Stimulated activated CD4-positive, alpha-beta T cell treated with anti-CD3 and anti-CD28 coated beads, TNF-alpha, amount 100 ng/mL, for 1 hour (primary cell): ENCODE measurements around the gene GNPTAB.
A peak's percentile ranks its signal among the peaks of the same experiment; 100 is the strongest.
"Not testable (repeated sequence)": the region's sequence is repeated elsewhere in the genome, so short reads cannot be mapped to it uniquely, and the experiment has no call there.

Source experiments
- DNase-seq, 3 donors: peaks; one replicate each; pipeline ENCODE4 v3.0.0-alpha.2; 2020; ENCODE audit warnings: low read depth in 3 of 3, low spot score in 1 of 3

GNPTAB gene

GRCh38 chr12:101854747-101855146 is 24.0 kb upstream of the GNPTAB start:
- no peak for DNase-seq

DNA sequence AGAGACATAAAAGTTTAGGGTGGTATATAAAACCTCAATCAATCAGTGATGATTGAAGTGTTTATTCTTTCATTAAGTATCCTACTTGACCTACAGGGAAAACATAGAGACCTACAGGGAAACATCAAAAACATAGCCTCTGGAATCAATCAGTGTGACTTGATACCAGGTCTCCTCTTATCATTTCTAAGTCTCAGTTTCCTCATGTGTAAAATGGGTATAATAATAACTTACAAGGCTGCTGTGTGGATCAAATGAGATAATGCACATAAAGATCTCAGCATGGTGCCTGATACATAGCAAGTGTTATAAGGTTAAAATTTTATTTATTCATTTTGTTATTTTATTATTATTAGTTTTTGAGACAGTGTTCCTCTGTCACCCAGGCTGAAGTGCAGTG is 22.2 kb upstream of the GNPTAB start:
- DNase-seq = no peak

DNA sequence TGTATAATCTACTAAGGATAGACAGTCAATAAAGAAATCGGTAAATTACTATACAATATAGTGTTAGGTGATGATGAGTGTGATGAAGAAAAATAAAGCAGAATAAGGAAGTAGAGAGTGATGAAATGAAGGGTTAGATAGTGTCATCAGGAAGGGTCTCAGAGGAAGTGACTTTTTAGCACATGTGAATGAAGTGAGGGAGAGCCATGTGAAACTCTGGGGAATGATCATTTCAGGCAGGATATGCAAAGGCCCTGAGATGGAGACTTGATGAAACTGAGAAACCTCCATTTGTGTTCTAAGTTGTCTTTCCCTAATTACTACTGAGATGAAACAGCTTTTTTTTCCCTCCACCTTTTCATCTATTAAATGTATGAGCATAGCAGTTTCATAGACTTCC is 19.4 kb upstream of the GNPTAB start:
- DNase-seq = no peak

DNA sequence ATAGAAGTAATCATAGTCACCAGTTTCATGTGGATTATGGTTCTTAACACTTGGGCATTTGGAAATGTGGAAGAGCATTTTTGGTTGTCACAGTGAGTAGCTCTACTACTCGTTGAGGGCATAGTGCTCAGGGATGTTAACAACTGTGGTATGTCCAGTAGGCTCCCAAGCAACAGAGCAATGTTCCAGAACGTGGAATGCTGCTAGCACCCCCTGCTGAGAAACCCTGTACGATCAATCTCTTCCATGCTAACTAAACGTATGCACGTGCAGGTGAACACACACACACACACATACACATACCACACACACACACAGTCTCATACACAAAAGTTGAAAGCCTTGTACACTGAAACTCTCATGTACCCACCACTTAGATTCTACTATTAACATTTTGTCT is 16.6 kb upstream of the GNPTAB start:
- DNase-seq = no peak

- no peak for DNase-seq
Observed at GRCh38 chr12:101845137-101845711, 14.5 kb upstream of the GNPTAB start.

DNA sequence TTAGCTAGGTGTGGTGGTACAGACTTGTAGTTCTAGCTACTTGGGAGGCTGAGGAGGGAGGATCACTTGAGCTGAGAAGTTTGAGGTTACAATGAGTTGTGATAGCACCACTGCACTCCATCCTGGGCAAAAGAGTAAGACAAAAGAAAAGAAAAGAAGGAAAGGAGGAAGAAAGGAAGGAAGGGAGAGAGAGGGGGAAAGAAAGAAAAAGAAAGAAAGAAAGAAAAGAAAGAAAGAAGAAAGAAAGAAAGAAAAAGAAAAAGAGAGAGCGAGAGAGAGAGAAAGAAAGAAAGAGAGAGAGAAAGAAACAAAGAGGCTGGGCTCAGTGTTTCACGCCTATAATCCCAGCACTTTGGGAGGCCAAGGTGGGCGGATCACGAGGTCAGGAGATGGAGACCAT is 10.3 kb upstream of the GNPTAB start:
- DNase-seq = no peak

DNA sequence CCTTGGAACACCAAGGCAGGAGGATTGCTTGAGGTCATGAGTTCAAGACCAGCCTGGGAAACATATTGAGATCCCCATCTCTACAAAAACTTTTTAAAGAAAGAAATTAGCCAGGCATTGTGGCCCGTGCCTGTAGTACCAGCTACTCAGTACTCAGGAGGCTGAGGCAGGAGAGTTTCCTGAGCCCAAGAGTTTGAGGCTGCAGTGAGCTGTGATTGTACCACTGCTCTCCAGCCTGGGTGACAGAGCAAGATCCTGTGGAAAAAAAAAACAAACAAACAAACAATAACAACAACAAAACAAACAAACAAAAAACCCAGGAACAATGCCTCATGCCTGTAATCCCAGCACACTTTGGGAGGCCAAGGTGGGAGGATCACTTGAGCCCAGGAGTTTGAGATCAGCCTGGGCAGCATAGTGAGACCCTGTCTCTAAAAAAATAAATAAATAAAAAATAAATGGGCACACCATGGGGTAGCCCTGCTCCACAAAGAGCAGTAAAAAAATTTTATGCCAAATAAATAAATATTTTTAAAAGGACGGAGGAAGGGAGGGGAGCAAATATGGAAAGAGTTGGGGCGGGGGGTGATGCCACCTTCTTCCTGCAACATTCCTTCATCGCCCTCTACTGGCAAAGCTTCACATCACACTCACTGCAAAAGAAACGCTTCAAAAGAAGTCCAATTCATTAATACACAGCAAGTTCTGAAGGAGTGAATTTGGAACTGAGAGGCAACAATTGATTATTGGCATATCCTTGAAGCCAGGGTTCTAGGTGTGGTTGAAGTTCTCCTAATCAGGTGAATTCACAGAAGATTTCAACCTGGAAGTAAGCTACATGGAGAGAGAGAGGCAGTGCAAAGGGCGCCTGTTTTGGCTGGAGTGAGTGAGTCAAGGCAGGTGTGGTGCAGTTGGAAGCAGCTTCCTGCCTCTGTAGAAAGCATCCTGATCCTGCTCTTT is 8.8 kb upstream of the GNPTAB start:
- DNase-seq = peak; percentile 36 to 47 (median 41)

- no peak for DNase-seq
Observed at GRCh38 chr12:101838628-101839323, 8.0 kb upstream of the GNPTAB start.

DNA sequence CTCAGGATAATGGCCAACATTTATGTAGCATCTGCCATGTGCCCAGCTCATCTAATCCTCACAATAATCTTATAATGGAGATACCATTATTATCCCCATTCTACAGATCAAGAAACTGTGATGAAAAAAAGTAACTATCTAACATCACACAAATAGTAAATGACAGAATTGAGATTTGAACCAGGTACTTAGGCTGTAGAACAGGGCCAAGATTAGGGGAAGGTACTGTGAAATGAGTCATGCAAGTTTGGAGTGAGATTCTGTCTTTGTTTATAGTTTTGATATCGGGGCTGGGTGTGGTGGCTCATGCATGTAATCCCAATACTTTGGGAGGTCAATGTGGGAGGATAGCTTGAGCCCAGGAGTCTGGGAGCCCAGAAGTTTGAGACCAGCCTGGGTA is 1.3 kb upstream of the GNPTAB start:
- no peak for DNase-seq

DNA sequence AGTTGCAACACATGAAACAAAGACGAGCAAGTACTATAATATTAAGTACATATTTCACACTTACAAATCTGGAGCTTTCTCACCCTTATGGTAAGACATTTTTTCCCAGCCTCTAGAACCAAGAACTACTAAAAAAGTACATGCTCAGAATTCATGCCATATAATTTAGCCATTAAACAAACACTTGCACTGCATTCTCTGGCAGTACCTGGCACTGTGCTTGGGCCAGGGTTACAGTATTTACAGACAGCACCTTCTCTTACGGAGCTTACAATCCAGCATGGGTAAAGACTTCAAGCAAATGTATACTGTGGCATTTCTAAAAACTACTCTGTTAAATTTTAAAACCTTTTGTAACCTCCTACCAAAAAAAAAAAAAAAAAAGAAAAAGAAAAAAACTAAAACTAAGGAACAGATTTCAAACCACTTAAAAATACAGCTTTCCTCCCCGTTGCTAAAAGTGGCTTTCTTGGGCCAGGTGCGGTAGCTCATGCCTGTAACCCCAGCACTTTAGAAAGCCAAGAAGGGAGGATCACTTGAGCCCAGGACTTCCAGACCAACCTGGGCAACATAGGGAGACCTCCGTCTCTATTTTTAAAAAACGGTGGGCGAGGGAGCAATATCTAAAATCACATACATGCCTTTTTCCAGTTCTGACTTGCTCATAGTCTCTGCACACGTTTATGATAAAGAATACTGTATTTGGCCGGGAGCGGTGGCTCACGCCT is 956 bp downstream of the GNPTAB start:
- no peak for DNase-seq

DNA sequence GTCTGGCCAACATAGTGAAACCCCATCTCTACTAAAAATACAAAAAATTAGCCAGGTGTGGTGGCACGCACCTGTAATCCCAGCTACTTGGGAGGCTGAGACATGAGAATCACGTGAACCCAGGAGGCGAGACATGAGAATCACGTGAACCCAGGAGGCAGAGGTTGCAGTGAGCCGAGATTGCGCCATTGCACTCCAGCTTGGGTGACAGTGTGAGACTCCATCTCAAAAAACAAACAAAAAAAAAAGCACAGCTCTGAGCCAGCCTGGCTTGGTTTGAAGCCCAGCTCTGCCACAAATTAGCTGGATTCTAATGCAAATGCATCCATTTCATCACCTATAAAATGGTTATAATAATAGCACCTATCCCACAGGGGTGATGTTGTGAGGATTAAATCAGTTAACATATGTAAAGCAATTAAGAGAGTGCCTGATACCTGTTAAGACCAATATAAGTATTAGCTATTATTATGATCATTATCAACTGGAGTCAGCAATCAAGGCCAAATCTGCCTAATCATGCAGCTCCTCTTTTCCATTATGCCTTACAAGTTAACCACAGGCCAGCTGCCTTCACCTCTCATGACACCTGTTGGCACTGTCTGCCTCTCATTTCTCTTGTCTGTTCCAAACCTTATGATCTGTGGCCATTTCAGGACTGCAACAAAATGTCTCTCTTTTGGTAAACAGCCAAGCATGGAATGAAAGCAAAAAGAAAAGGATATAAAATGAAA is 2.1 kb downstream of the GNPTAB start:
- DNase-seq = no peak

GRCh38 chr12:101826766-101827368 is 3.9 kb downstream of the GNPTAB start:
- no peak for DNase-seq

DNA sequence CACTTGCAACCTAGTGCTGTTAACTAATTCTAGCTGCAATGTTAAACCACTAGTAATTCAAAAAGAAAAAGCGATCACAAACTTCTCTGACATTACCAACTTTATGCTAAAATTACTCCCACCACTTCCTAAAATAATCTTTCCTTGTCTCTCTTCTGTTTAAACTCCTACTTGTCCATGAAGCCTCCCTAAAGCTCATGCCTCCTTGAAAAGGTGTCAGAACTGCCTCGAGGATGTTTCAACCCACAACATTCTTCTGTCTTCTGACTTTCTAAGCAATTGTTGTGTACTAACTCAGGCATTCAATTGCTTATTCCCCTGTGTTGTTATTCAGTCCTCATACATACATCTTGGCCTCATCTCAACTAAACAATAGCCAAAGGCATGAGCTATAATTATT is 5.9 kb downstream of the GNPTAB start:
- DNase-seq = no peak

GRCh38 chr12:101823891-101824290 is 6.9 kb downstream of the GNPTAB start:
- peak; percentile 11 to 31 (median 20) for DNase-seq

DNA sequence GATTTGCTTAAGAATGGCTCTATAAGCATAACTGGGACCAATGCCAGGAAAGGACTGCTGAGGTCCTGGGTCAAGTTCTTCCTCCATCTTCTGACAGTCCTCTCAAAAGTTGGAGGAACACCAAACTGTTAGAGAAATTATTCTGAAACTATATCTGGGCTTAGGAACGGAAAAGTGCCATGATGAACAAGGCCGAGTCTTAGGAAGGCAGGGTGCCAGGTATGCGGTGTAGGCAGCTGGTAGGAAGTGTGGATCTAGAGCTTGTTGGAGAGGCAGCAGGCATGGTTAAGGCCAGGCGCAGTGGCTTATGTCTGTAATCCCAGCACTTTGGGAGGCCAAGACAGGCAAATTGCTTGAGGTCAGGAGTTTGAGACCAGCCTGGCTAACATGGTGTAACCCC is 7.7 kb downstream of the GNPTAB start:
- DNase-seq = no peak

- DNase-seq = no peak
Observed at GRCh38 chr12:101819467-101819866, 11.3 kb downstream of the GNPTAB start.

DNA sequence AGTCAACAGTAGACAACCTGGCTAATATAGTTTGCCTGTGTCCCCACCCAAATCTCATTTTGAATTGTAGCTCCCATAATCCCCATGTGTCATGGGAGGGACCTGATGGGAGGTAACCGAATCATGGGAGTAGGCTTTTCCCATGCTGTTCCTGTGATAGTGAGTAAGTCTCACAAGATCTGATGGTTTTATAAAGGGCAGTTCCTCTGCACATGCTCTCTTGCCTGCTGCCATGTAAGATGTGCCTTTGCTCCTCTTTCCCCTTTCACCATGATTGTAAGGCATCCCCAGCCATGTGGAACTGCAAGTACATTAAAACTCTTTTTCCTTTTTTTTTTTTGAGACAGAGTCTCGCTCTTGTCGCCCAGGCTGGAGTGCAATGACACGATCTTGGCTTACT is 12.1 kb downstream of the GNPTAB start:
- DNase-seq = not testable (repeated sequence)

DNA sequence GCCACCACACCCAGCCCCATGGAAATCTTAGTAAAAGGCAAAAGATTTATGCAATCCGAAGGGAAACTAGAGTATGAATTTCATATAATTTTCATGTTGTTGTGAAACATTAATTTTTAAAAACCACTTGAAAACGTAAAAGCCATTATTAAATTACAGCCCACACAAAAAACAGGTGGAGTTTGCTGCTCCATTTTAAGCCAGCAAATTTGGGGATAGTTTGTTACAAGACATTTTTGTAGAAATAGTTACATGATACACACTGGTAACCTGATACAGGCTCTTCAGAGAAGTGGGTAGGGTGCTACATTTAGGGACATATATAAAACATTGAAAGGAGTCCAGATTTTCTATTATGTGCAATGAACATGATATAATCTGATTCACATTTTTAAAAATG is 17.6 kb downstream of the GNPTAB start:
- DNase-seq = no peak

DNA sequence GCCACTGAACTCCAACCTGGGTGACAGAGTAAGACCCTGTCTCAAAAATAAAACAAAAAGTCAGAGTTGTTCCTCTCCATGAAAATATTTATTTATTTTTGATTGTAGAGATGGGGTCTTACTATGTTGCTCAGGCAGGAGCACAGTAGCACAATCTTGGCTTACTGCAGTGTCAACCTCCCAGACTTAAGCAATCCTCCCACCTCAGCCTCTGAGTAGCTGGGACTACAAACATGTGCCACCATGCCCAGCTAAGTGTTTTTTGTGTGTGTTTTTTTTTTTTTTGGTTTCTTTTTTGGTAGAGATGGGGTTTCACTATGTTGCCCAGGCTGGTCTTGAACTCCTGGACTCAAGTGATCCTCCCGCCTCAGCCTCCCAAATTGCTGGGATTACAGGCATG is 18.0 kb downstream of the GNPTAB start:
- DNase-seq = not testable (repeated sequence)

DNA sequence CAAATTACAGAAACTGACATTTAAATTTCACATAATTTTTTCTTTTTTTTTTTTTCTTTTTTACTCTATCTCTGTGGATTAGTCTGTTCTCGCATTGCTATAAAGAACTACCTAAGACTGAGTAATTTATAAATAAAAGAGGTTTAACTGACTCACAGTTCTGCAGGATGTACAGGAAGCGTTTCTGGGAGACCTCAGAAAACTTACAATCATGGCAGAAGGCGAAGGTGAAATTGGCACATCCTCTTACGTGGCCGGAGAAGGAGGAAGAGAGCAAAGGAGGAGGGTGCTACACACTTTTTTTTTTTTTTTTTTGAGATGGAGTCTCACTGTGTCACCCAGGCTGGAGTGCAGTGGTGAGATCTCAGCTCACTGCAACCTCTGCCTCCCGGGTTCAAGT is 19.4 kb downstream of the GNPTAB start:
- DNase-seq = not testable (repeated sequence)
